Activated CD8-positive, alpha-beta T cell treated with anti-CD3 and anti-CD28 coated beads for 36 hours (primary cell): ENCODE measurements around the gene GNG2. TPM values are rescaled to one million over a fixed set of nuclear protein-coding genes. Genes with fewer than 3 reads are reported as not detected.
"Not testable (repeated sequence)": the region's sequence is repeated elsewhere in the genome, so short reads cannot be mapped to it uniquely, and the experiment has no call there.

Experiments used
- ATAC-seq: fragments of 200-7000 bp; cut with Tn5 transposase; one replicate; pipeline ENCODE4 v1.10.0; 2021; ENCODE audit warnings: mild to moderate bottlenecking, moderate library complexity
- CTCF ChIA-PET: fragments of 350-600 bp; sonication (Branson Sonifier 250); formaldehyde crosslinking; loops from one replicate; lab custom pipeline; 2021; ENCODE audit warnings: antibody characterized with exemption; lab: Charles Lee
- POLR2A ChIA-PET: fragments of 350-600 bp; sonication (Branson Sonifier 250); formaldehyde crosslinking; loops from one replicate; lab custom pipeline; 2021; ENCODE audit warnings: antibody characterized with exemption; lab: Charles Lee
- DNase-seq: peaks from one replicate; pipeline ENCODE4 v3.0.0-alpha.2; 2020
- H3K27ac Mint-ChIP-seq: one replicate; pipeline ENCODE4 v1.8.0; 2021; ENCODE audit warnings: mild to moderate bottlenecking, mixed read lengths
- H3K27me3 Mint-ChIP-seq: one replicate; pipeline ENCODE4 v1.8.0; 2021; ENCODE audit warnings: mixed read lengths
- H3K36me3 Mint-ChIP-seq: one replicate; pipeline ENCODE4 v1.8.0; 2021; ENCODE audit warnings: low read depth, mixed read lengths
- H3K4me1 Mint-ChIP-seq: one replicate; pipeline ENCODE4 v1.8.0; 2021; ENCODE audit warnings: low read depth, mixed read lengths
- H3K4me3 Mint-ChIP-seq: one replicate; pipeline ENCODE4 v1.8.0; 2021; ENCODE audit warnings: mild to moderate bottlenecking, moderate library complexity, mixed read lengths
- H3K9me3 Mint-ChIP-seq: one replicate; pipeline ENCODE4 v1.8.0; 2021; ENCODE audit warnings: mixed read lengths
- CTCF ChIP-seq: fragments of 200-600 bp; IDR thresholded peaks from one replicate; pipeline ENCODE4 v1.8.0; 2022; ENCODE audit warnings: antibody characterized with exemption, mild to moderate bottlenecking
- intact Hi-C: fragments of 100-400 bp; cut with micrococcal nuclease; formaldehyde crosslinking; loops from one replicate; pipeline ENCODE4 v1.10.0; 2022
- total RNA-seq, 2 experiments: library from RNA; stranded (reverse); gene quantifications; one replicate each; pipeline ENCODE4 v1.2.3, GENCODE V29; 2021

The GNG2 gene
- total RNA-seq, 2 experiments from 2014 or later = 174 to 184 TPM

GRCh38 chr14:51894250-51894649, 33.8 kb downstream of the GNG2 start:
- intact Hi-C loops = no loop called here
- H3K9me3 Mint-ChIP-seq = peaks cover 13% of the 10 kb centered on the region
- TF ChIP-seq CTCF = no peak
- H3K27ac Mint-ChIP-seq = no peak overlapping the region
- H3K27me3 Mint-ChIP-seq = no peaks in the 10 kb centered on the region
- peaks cover 67% of the 10 kb centered on the region for H3K4me1 Mint-ChIP-seq
- CTCF ChIA-PET = interaction anchor here (0.8 to 1.5 kb wide), 5 partner anchors 10 to 84 kb away, joined by 3 to 5 read pairs (median 3); no protein-coding TSS in a partner anchor
- no peak overlapping the region for H3K4me3 Mint-ChIP-seq
- peaks cover 72% of the 10 kb centered on the region for H3K36me3 Mint-ChIP-seq
- DNase-seq (no peak), ATAC-seq (no peak)
- POLR2A ChIA-PET = interaction anchor here (1.9 kb wide), 1 partner anchor 11 kb away, joined by 7 read pairs; no protein-coding TSS in a partner anchor

- Mint-ChIP-seq H3K36me3 (peaks cover 76% of the 10 kb centered on the region), H3K9me3 (peaks cover 13% of the 10 kb centered on the region), H3K4me3 (no peak overlapping the region), H3K27ac (no peak overlapping the region), H3K27me3 (no peaks in the 10 kb centered on the region), H3K4me1 (peaks cover 66% of the 10 kb centered on the region)
- intact Hi-C loops = no loop called here
- DNase-seq (no peak), ATAC-seq (no peak)
- CTCF ChIA-PET = interaction anchor here (1.1 to 1.5 kb wide), 2 partner anchors 10 to 26 kb away, joined by 3 to 5 read pairs; no protein-coding TSS in a partner anchor
- POLR2A ChIA-PET = interaction anchor here (1.2 to 1.9 kb wide), 3 partner anchors 8 to 44 kb away, joined by 4 to 7 read pairs (median 4); no protein-coding TSS in a partner anchor
- TF ChIP-seq CTCF = no peak
Measured at GRCh38 chr14:51895375-51895774, 35.0 kb downstream of the GNG2 start.

- H3K36me3 Mint-ChIP-seq = peaks cover 74% of the 10 kb centered on the region
Measured at GRCh38 chr14:51897791-51898355, 37.5 kb downstream of the GNG2 start.

GRCh38 chr14:51901475-51902024, 41.1 kb downstream of the GNG2 start:
- Mint-ChIP-seq H3K27ac (peak overlapping the region; percentile 52), H3K4me3 (no peak overlapping the region), H3K36me3 (peaks cover 83% of the 10 kb centered on the region), H3K27me3 (no peaks in the 10 kb centered on the region), H3K4me1 (peaks cover 64% of the 10 kb centered on the region), H3K9me3 (peaks cover 38% of the 10 kb centered on the region)
- ATAC-seq (no peak), DNase-seq (peak; percentile 8)
- CTCF ChIA-PET = interaction anchor here (1.4 to 4.3 kb wide), 2 partner anchors 15 to 21 kb away, joined by 3 to 15 read pairs; no protein-coding TSS in a partner anchor
- POLR2A ChIA-PET = interaction anchor here (1.0 to 1.7 kb wide), 3 partner anchors 17 to 79 kb away, joined by 3 to 5 read pairs (median 3); no protein-coding TSS in a partner anchor
- intact Hi-C loops = no loop called here
- no peak for TF ChIP-seq CTCF

More at GRCh38 chr14:51897791-51898355, 37.5 kb downstream of the GNG2 start:
- POLR2A ChIA-PET = interaction anchor here (1.4 to 1.7 kb wide), 2 partner anchors 7 to 13 kb away, joined by 3 to 5 read pairs; no protein-coding TSS in a partner anchor
- CTCF ChIA-PET = interaction anchor here (2.1 to 4.3 kb wide), 2 partner anchors 11 to 81 kb away, joined by 5 to 15 read pairs; no protein-coding TSS in a partner anchor
- intact Hi-C loops = no loop called here
- ATAC-seq (no peak), DNase-seq (no peak)
- Mint-ChIP-seq H3K4me1 (peaks cover 60% of the 10 kb centered on the region), H3K4me3 (no peak overlapping the region), H3K27me3 (no peaks in the 10 kb centered on the region), H3K27ac (peak overlapping the region; percentile 53), H3K9me3 (peaks cover 21% of the 10 kb centered on the region)
- no peak for TF ChIP-seq CTCF

- ChIA-PET POLR2A (interaction anchor here (0.7 to 2.2 kb wide), 11 partner anchors 9 to 63 kb away, joined by 3 to 9 read pairs (median 5); partner anchors contain the start of gene GNG2), CTCF (interaction anchor here (0.8 to 1.6 kb wide), 6 partner anchors 11 to 73 kb away, joined by 3 to 7 read pairs (median 4); no protein-coding TSS in a partner anchor)
- peak overlapping the region; percentile 42 for H3K4me3 Mint-ChIP-seq
- H3K27me3 Mint-ChIP-seq = not testable (repeated sequence)
- intact Hi-C loops = loop anchor here (1.0 to 2.0 kb wide), 2 partner anchors 33 to 58 kb away; no protein-coding TSS in a partner anchor
- ATAC-seq (peak; percentile 92), DNase-seq (peak; percentile 79)
- peaks cover 57% of the 10 kb centered on the region for H3K4me1 Mint-ChIP-seq
- H3K9me3 Mint-ChIP-seq = peaks cover 38% of the 10 kb centered on the region
- peak overlapping the region; percentile 91 for H3K27ac Mint-ChIP-seq
- H3K36me3 Mint-ChIP-seq = peaks cover 74% of the 10 kb centered on the region
Measured at GRCh38 chr14:51905656-51906121, 45.3 kb downstream of the GNG2 start.
